GM12878 (cell line): ENCODE results near the gene SERBP1. TPM values are rescaled to one million over a fixed set of nuclear protein-coding genes. Genes with fewer than 3 reads are reported as not detected.
A peak's percentile ranks its signal among the peaks of the same experiment; 100 is the strongest.

Experiments
- ATAC-seq: fragments of 200-7000 bp; cut with Tn5 transposase; 3 replicates; pipeline ENCODE4 v1.9.1; 2020; ENCODE audit warnings: mild to moderate bottlenecking, moderate library complexity
- BruUV-seq: library from RNA; stranded (reverse); fragments of 400-500 nt; replicated peaks from 2 replicates; lab custom pipeline; 2021; lab: Mats Ljungman, UMichigan
- CTCF ChIA-PET: fragments of 300-600 bp; sonication (Branson Sonifier 250); formaldehyde crosslinking; extraction: SDS; loops from one replicate; lab custom pipeline; 2021; ENCODE audit warnings: inconsistent platforms; lab: Yijun Ruan, JAX
- POLR2A ChIA-PET: fragments of 350-600 bp; formaldehyde crosslinking; extraction: SDS; loops from one replicate; lab custom pipeline; 2021; ENCODE audit warnings: inconsistent platforms; lab: Charles Lee
- RAD21 ChIA-PET: fragments of 300-600 bp; sonication (Branson Sonifier 250); formaldehyde crosslinking; loops from one replicate; lab custom pipeline; 2023; ENCODE audit warnings: antibody characterized with exemption; ENCODE audit not compliant: unreplicated experiment; lab: Charles Lee
- SMC1A ChIA-PET: fragments of 300-600 bp; sonication (Branson Sonifier 250); formaldehyde crosslinking; loops from one replicate; lab custom pipeline; 2023; ENCODE audit not compliant: unreplicated experiment, uncharacterized antibody; lab: Charles Lee
- DNase-seq: peaks from one replicate; pipeline ENCODE4 v3.0.0-alpha.2; 2011; ENCODE audit warnings: low read depth, low spot score
- FAIRE-seq: peaks from 3 replicates; lab custom pipeline; 2011; peaks lifted over from hg19 to GRCh38; lab: Jason Lieb, UNC
- H2AFZ ChIP-seq: 2 replicates; pipeline ENCODE4 v1.6.0; 2011; ENCODE audit warnings: low read depth, low read length, control low read depth; ENCODE audit not compliant: control insufficient read depth
- H3K27ac ChIP-seq: 2 replicates; pipeline ENCODE4 v1.5.1; 2011; ENCODE audit warnings: control low read depth; ENCODE audit not compliant: control insufficient read depth, insufficient read depth
- H3K27me3 ChIP-seq, 2 experiments: replicated peaks in 1 of 2; 2 replicates each; pipeline versions ENCODE4 v1.6.0 to v1.6.1; 2011; ENCODE audit warnings: low read length in 1 of 2; ENCODE audit not compliant: control insufficient read depth in 2 of 2, insufficient read depth in 2 of 2
- H3K36me3 ChIP-seq, 2 experiments: 2 replicates each; pipeline ENCODE4 v1.5.1; 2011; ENCODE audit warnings: low read length in 1 of 2; ENCODE audit not compliant: control insufficient read depth in 2 of 2, insufficient read depth in 2 of 2
- H3K4me1 ChIP-seq: 2 replicates; pipeline ENCODE4 v1.6.1; 2011; ENCODE audit warnings: mild to moderate bottlenecking, low read length, moderate library complexity, mixed read lengths; ENCODE audit not compliant: control insufficient read depth, insufficient read depth
- H3K4me2 ChIP-seq: 2 replicates; pipeline ENCODE4 v1.6.0; 2011; ENCODE audit warnings: control low read depth; ENCODE audit not compliant: control insufficient read depth, insufficient read depth
- H3K4me3 ChIP-seq: fragments of 200-600 bp; sonication (generic); 2 replicates; pipeline ENCODE4 v1.5.1; 2016
- H3K79me2 ChIP-seq: 2 replicates; pipeline ENCODE4 v1.6.0; 2011; ENCODE audit warnings: low read length; ENCODE audit not compliant: control insufficient read depth, insufficient read depth
- H3K9ac ChIP-seq: 2 replicates; pipeline ENCODE4 v1.8.0; 2011; ENCODE audit warnings: low read length, control low read depth, mixed read lengths; ENCODE audit not compliant: control insufficient read depth, insufficient read depth
- H3K9me3 ChIP-seq: replicated peaks from 3 replicates; pipeline ENCODE4 v1.5.1; 2011; ENCODE audit warnings: mild to moderate bottlenecking, low read length; ENCODE audit not compliant: control insufficient read depth, insufficient read depth
- H4K20me1 ChIP-seq: 2 replicates; pipeline ENCODE4 v1.6.0; 2011; ENCODE audit not compliant: control insufficient read depth, insufficient read depth
- CTCF ChIP-seq, 3 experiments: IDR thresholded peaks in 2 of 3; conservative IDR thresholded peaks in 1 of 3; 2 replicates each; pipeline ENCODE4 v1.5.1; 2011; ENCODE audit warnings: low read depth in 3 of 3, low read length in 3 of 3, mild to moderate bottlenecking in 3 of 3, control low read depth in 2 of 3, moderate library complexity in 2 of 3, inconsistent platforms in 1 of 3, mixed read lengths in 1 of 3; ENCODE audit not compliant: control insufficient read depth in 2 of 3, insufficient read depth in 1 of 3; ENCODE audit errors: extremely low read depth in 1 of 3
- JUNB ChIP-seq: IDR thresholded peaks from 2 replicates; pipeline ENCODE4 v1.6.1; 2016; ENCODE audit warnings: antibody characterized with exemption, mild to moderate bottlenecking
- MTA2 ChIP-seq: fragments of 450-650 bp; IDR thresholded peaks from 2 replicates; pipeline ENCODE4 v1.6.1; 2016; ENCODE audit warnings: low read depth, mild to moderate bottlenecking, moderate library complexity
- NKRF ChIP-seq: fragments of 450-650 bp; conservative IDR thresholded peaks from 2 replicates; pipeline ENCODE4 v1.6.1; 2017; ENCODE audit warnings: mild to moderate bottlenecking, moderate library complexity
- ZNF384 ChIP-seq: IDR thresholded peaks from 2 replicates; pipeline ENCODE4 v1.6.1; 2012; ENCODE audit warnings: low read depth, mild to moderate bottlenecking, low read length, improper control_type of control experiment, borderline replicate concordance
- WGBS: methylation state at CpG from one replicate; pipeline ENCODE4 v1.1.6; 2016; ENCODE audit warnings: low lambda C conversion rate; ENCODE audit not compliant: insufficient replicate concordance, insufficient coverage; ENCODE audit errors: missing lambda C conversion rate; 5-methylcytosine and 5-hydroxymethylcytosine counted together
- in situ Hi-C: fragments of 300-500 bp; cut with MboI; formaldehyde crosslinking; loops from 9 replicates; pipeline ENCODE4 v1.14.3; 2018; ENCODE audit warnings: mixed read lengths
- intact Hi-C: fragments of 100-400 bp; cut with micrococcal nuclease; formaldehyde crosslinking; loops from one replicate; pipeline ENCODE4 v1.14.2; 2022; ENCODE audit not compliant: unreplicated experiment
- polyA plus RNA-seq, 11 experiments: library from polyadenylated mRNA; depleted of rRNA in 4 of 11; unstranded in 6 of 11; stranded (reverse) in 5 of 11; fragments of >200 nt; fragmentation: Nextera tagmentation in 4 of 11; fragmentation: Illumina TruSeq in 1 of 11; extraction: Ambion mirVana in 4 of 11; extraction: Trizol in 1 of 11; gene quantifications; 1 replicate in 1 of 11; 2 replicates in 10 of 11; pipeline versions ENCODE4 v1.2.1 to v1.2.3, GENCODE V29; 2011 to 2016; ENCODE audit warnings: inconsistent platforms in 2 of 11, missing spikeins in 2 of 11, low read depth in 1 of 11
- total RNA-seq, 4 experiments: library from RNA; depleted of rRNA in 3 of 4; stranded (reverse); fragments of >200 nt in 3 of 4; fragmentation: Illumina TruSeq in 1 of 4; extraction: Trizol in 1 of 4; gene quantifications; 2 replicates each; pipeline versions ENCODE4 v1.2.1 to v1.2.3, GENCODE V29; 2013 to 2021
- TF ChIP-seq, protein P1 (sequence below): IDR thresholded peaks from 2 replicates; pipeline ENCODE4 v1.6.1; 2012; ENCODE audit warnings: low read length, inconsistent platforms

Gene SERBP1
- total and polyA plus RNA-seq, 10 of the 15 experiments (the other 5 are each of a cell fraction or from before 2014, with no cell fraction given), result 76.7 to 509 (median 384) TPM

- no TSS peak for BruUV-seq
- Histone ChIP-seq H3K4me2 (no peak overlapping the region), H3K9me3 (no peaks in the 10 kb centered on the region), H3K4me1 (no peaks in the 10 kb centered on the region), H3K9ac (no peak overlapping the region), H3K27me3 (no peaks in the 10 kb centered on the region), H4K20me1 (no peaks in the 10 kb centered on the region), H3K36me3 (no peaks in the 10 kb centered on the region), H3K79me2 (no peaks in the 10 kb centered on the region), H3K27ac (no peak overlapping the region), H2AFZ (no peak overlapping the region), H3K4me3 (no peak overlapping the region)
- intact Hi-C loops, result no loop called here
- ChIA-PET POLR2A (no interaction called here), SMC1A (no interaction called here), CTCF (no interaction called here), RAD21 (no interaction called here)
- FAIRE-seq (no peak), DNase-seq (no peak), ATAC-seq (no peak)
- in situ Hi-C loops, result no loop called here
- TF ChIP-seq NKRF, result no peak
- TF ChIP-seq, protein P1, sequence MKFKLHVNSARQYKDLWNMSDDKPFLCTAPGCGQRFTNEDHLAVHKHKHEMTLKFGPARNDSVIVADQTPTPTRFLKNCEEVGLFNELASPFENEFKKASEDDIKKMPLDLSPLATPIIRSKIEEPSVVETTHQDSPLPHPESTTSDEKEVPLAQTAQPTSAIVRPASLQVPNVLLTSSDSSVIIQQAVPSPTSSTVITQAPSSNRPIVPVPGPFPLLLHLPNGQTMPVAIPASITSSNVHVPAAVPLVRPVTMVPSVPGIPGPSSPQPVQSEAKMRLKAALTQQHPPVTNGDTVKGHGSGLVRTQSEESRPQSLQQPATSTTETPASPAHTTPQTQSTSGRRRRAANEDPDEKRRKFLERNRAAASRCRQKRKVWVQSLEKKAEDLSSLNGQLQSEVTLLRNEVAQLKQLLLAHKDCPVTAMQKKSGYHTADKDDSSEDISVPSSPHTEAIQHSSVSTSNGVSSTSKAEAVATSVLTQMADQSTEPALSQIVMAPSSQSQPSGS, result no peak
- WGBS, result 100% methylated on average over 5 of the region's 5 CpGs
These were observed 68.6 kb downstream of the SERBP1 start for GRCh38 chr1:67361641-67362040.

DNA sequence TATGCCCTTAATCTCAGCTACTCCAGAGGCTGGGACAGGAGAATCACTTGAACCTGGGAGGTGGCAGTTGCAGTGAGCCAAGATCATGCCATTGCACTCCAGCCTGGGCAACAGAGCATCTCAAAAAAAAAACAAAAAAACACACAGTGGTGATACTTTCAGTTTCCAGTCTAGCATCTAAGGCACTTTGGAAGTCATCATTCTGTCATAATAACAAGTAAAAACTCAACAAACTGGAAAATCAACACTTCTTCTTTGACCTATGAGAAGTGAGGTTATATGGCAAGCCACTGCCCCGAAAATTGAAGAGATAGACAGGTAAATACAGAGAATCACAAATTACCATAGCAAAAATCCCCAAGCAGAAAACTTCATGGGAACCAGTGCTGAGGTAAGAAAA, 70.6 kb downstream of the SERBP1 start:
- no peak for TF ChIP-seq JUNB
- no peak for TF ChIP-seq CTCF (IDR thresholded peaks at IDR 0.05 in 2 of 3, conservative IDR thresholded peaks at IDR 0.05 in 1 of 3; ENCODE audit: control insufficient read depth in 2 of 3, extremely low read depth in 1 of 3, insufficient read depth in 1 of 3, low read depth in 3 of 3, low read length in 3 of 3)
- TF ChIP-seq ZNF384, result 0 out of 2 replicates have a peak, but pooled peaks have one; percentile 14
- no peak for TF ChIP-seq MTA2
- no peak for DNase-seq
- no peaks in the 10 kb centered on the region for H3K4me1 ChIP-seq
- ChIA-PET CTCF (interaction anchor here (1.8 kb wide), 1 partner anchor 141 kb away, joined by 6 read pairs; no protein-coding TSS in a partner anchor), RAD21 (no interaction called here), POLR2A (no interaction called here), SMC1A (no interaction called here)
- H3K27ac ChIP-seq, result no peak overlapping the region
- no peaks in the 10 kb centered on the region for H3K36me3 ChIP-seq
- no peak overlapping the region for H2AFZ ChIP-seq
- H3K4me3 ChIP-seq, result no peak overlapping the region
- H3K79me2 ChIP-seq, result no peaks in the 10 kb centered on the region
- 50% methylated on average over 1 of the region's 1 CpG for WGBS
- no peaks in the 10 kb centered on the region for H3K9me3 ChIP-seq
- BruUV-seq, result no TSS peak
- intact Hi-C loops, result no loop called here
- H4K20me1 ChIP-seq, result no peaks in the 10 kb centered on the region
- no peak overlapping the region for H3K9ac ChIP-seq
- no peak for ATAC-seq
- no peak overlapping the region for H3K4me2 ChIP-seq
- FAIRE-seq, result no peak
- in situ Hi-C loops, result no loop called here
- H3K27me3 ChIP-seq, result no peaks in the 10 kb centered on the region
